NCI-H524 (cell line): Measurements from ENCODE around the gene KCNQ4.

Experiments
- DNase-seq, 2 experiments: peaks; one replicate each; lab custom pipeline; 2025; lab: John Stamatoyannopoulos, UW

Gene KCNQ4

DNA sequence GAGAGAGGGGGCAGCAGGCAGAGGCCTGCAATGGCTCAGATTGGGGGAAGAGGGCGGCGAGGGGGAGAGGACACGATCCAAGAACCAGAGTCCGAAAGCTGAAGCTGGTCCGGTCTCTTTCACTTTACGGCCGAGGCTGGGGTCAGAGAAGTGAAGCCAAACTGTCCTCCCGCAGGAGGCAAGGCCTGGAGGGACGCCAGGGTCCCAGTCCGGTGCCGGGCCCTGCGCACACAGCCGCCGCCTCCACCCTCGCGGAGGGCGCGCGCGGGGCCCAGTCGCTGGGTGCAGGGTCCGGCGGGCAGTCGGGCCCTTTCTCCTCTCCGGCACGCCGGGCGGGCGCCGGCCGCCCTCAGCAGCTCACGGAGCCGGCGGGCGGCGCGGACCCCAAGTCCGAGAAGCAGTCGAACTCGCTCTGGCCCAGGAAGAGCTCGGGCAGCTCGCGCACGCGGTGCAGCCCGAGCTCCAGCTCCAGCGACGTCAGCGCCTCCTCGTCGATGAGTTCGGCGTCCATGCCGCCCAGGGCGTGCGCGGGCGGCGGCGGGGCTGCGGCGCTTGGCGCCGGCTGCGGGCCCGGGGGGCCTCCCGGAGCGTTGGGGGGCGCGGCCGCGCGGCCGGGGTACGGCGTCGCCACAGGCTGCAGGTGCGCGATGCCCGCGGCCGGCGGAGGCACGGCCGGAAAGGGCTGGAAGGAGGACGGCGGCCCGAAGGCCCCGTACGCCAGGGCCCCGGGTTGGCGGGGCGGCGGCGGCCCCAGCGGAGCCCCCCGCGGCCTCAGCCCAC lies 77.8 kb downstream of the KCNQ4 start:
- peak in 1 of 2 experiments; percentile 15 for DNase-seq

DNA sequence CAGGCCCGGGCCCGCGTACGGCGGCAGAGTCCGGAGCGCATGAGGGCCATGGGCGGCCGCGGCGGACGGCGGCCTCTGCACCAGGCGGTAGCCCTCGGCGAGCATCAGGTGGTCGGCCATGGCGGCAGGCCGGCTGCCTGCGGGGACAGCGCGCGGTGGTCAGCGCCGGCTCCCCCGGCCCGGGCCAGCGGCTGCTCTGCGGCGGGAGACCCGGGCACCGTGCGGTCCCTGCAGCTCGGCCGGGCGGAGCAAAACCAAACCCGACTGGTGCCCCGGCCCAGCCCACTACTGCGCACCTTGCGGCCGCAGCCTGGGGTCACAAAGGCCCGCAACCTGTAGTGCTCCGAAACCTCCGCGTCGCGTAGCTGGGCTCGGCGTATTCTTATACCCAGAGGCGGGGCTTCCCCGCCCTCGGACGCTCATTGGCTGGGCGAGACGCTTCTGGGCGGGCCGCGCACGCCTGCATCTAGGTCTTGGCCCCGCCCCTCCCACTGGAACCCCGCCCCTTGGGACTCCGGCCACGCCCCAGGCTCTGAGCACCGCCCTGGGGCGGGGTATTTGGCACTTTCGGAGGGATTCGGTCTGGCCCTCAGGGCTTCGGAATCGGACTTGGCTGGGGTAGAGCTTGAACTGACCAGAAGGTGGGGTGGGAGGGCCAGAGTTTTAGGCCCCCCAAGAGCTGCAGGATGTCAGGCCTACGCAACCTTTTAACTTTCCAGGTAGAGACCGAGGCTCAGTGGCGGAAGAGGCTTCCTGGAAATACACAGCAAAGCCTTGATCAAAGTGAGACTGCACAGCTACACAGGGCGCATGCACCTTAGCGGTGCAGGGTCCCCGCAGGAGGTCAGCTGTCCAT lies 78.6 kb downstream of the KCNQ4 start, which contains the start of gene CITED4:
CITED4 (minus strand) TSS at position 356 of the 856 bp plus-strand sequence; CDS start at position 120, 236 bp downstream.
- peak; percentile 72 to 92 for DNase-seq

DNA sequence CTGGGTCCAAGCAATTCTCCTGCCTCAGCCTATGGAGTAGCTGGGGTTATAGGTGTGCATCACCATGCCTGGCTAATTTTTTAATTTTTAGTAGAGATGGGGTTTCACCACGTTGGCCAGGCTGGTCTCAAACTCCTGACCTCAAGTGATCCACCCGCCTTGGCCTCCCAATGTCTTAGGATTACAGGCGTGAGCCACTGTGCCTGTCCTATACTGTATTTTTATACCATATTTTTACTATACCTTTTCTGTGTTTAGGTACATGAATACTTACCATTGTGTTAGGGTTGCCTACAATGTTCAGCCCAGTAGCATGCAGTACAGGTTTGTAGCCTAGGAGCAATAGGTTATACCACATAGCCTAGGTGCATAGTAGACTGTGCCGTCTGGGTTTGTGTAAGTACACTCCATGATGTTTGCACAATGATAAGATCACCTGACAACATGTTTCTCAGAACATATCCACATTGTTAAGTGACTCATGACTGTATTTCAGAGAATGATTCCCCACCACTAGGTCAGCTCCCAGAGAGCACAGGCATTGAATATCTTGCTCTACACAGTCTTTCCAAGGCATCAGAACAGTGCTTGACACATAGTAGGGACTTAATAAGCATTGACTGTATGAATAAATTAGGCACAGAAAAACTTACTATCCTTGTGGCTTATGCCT lies 84.6 kb downstream of the KCNQ4 start:
- no peak for DNase-seq

DNA sequence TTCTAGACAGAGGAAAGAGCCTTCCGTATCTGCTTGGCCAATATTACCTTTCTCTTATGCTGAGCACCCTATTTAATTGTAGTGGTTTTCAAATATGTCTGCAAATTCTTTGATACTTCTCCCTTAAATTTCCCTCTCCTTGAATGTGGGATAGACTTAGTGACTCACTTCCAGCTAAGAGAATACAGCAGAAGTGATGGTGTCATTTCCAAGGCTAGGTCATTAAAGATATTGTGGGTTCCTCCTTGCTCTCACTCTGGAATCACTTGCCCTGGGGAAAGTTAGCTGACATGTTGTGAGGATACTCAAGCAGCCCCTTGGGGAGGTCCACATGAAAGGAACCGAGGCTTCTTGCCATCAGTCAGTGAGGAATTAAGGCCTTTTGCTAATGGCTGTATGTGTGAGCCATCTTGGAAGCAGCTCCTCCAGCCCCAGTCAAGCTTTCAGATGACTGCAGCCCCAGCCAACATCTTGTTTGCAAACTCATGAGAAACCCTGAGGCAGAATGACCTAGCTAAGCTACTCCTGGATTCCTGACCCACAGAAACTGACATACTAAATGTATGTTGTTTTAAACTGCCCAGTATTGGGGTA lies 86.6 kb downstream of the KCNQ4 start:
- no peak for DNase-seq

DNA sequence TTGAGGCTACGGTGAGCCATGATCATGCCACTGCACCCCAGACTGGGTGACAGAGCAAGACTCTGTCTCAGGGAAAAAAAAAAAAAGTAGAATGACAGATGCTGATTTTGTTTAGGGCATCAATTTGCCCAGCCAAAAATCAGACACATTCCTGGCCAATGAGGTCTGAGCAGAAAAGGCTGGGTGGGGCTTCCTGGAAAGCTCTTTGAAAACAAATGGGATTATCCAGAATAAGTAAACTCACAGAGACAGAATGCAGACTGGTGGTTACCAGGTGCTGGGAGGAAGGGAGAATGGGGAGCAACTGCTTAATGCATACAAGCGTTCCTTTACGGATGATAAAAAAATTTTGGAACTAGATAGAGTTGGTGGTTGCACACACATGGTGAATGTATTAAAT lies 88.7 kb downstream of the KCNQ4 start:
- peak in 1 of 2 experiments; percentile 37 for DNase-seq

DNA sequence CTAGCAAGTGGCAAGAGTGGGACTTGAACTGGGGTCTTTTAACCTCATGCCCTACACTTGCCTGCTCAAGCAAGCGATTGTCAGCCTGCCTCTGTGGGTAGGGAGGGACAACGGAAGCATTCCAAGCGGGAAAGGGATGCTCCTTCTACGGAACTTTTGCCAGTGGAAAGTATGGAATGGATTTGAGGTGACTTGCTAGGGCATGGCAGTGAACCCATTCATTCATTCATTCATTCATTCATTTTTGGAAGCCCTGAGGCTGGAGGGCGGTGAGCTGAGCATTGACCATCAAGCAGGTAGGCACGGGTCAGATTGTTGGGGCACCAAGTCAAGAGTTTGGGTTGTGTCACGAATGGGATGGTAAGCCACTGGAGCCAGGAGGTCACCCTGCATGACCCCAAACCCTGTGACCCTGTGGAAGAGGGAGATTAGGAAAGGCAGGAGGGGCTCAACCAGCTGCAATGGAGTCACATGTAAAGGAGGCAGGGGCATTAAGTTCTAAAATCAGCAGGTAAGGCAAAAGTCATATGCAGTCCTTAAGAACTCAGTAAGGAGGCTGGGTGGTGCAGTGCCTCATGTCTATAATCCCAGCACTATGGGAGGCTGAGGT lies 90.4 kb downstream of the KCNQ4 start:
- no peak for DNase-seq

DNA sequence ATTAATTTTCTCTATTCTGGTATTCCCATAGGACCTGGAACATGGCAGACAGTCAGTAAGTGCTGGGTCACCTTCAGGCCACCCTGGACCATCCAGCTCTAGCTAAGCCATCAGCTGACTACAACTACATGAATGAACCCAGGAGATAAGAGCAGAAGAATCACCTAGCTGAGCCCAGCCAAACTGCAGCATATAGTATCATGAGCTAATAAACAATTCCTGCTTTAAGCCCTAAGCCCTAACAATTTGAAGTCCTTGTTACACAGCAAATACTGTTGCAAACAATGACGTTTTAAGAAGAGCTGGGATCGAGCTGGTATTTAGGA lies 92.8 kb downstream of the KCNQ4 start:
- DNase-seq = no peak

DNA sequence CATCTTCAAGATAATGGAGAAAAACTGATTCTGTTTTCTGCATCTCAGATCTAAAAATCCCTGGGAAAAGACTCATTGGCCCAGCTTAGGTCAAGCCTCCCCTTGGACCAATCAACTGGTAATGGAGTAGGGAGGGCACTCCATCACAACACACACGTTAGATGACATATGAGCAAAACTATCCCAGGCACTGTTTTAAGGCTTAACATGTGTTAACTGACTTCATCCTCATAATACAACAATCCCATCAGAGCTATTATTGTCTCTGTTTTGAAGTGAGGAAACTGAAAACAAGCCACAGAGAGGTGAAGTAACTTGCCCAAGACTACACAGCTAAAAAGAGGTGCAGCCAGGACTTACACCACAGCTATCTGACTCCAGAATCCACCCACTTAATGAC lies 93.3 kb downstream of the KCNQ4 start:
- DNase-seq = no peak

DNA sequence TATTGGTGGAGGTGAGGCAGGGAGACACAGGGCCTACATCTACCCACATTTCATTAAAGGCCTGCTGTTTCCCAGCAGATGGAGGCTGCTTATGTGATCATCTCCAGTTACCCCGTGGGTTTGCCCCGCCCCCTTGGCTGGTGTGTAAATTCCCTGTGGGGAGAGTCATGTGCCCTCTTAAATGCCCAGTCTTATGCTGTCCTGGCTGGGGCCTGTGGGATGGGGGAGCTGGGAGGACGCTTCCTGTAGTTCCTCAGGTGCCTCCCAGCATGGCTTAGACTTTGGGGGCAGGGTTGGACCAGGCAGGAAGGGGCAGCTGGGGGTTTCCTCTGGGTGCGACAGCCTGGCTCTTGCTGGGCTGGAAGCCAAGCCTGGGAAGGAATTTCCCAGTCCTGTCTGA lies 94.1 kb downstream of the KCNQ4 start:
- peak; percentile 81 to 95 for DNase-seq

DNA sequence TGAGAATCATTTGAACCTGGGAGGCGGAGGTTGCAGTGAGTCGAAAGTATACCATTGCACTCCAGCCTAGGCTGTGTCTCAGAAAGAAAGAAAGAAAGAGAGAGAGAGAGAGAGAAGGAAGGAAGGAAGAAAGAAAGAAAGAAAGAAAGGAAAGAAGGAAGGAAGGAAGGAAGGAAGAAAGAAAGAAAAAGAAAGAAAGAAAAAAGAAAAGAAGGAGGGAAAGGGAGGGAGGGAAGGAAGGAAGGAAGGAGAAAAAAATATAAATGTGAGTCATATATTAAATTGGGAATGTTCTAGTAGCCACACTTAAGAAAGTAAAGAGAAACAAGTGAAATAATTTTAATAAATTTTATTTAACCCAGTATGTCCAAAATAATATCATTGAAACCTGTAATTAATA lies 95.3 kb downstream of the KCNQ4 start:
- DNase-seq = no peak

DNA sequence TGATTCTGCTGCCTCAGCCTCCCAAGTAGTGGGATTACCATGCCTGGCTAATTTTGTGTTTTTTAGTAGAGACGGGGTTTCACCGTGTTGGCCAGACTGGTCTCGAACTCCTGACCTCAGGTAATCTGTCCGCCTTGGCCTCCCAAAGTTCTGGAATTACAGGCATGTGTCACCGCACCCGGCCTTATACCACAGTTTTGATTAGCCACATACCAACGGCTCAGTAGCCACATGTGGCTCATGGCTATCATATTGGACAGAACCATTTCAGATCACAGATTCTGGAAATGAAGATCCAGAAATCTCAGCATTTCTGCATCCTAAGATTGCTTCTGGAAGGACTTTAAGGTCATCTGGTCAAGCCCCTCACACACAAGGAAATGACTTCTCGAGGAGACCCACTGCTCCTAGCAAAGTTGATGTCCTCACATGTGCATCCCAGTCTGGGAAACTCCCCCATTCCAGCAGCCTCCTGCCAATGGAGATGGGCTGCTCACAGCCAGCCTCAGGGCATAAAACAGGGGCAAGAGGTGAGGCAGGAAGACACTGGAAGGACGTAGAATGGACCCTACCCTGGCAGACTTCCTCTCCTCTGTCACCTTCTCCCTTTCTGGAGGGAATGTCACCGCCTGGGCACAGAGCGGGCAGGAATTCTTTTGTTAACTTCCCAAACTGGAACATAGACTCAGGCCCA lies 96.0 kb downstream of the KCNQ4 start:
- DNase-seq = no peak

DNA sequence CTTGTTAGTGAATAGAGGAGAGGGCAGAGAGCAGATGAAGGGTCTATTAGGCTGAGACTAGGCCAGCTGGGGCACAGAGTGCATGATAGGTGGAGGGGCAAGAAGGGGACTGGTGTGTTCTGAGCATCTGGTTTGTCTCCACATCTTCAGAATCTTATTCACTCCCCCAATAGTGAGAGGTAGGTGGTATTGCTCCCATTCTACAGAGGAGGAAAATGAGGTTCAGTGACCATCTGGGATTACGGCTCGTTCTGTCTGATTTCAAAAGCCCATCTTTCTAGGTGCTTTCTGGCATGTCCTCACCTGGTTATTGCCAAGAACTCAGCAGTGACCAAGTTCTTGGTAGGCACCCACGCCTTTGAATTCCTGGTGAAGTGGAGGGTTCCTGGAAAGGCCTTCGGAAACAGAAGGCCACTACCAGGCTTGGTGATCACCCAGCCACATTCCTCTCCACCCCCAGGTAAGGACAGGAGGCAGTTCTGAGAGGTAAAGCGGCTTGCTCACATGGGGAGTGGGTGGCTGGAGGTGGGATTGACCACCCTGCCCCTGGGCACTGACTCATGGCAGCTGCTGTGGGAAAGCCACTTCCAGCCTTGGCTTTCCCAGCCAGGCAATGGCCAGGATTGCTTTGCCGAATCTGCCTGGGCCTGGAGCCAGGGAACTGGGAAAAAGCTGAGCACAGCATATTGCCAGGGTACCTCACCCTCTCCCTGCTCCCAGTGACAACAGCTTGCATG lies 97.4 kb downstream of the KCNQ4 start:
- no peak for DNase-seq

DNA sequence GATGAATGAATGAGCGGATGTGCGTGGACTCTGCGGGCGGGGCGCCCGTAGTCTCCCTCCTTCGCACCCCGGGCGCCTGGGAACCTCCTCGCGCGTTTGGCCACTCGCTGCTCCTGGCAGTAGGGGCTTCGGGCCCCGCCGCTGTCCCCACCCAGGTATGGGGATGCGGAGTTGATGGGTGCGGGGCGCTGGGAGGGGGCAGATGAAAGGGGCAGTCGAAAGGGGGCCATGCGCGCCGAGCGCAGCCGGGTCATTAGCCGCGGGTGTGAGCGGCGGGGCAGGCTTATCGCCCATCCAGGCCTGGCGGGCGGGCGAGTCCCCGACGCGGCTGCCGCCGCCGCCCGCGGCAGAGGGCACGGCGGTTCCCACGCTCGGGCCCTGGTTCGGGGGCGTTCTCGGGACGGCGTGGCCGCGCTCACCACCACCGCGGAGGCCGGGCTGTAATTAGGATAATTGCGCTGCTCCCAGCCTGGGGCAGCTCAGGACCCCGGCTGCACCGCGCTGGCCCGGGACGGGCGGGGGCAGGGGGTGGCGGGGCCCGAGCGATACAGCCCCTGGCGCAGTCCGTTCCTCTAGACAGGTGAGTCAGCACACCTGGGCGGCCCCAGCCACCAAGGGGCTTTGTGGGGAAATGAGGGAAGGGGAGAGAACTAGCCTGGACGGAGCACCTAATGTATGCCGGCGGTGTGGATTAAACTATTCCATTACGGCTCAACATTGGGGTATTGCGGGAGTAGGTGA lies 100.6 kb downstream of the KCNQ4 start:
- no peak for DNase-seq

DNA sequence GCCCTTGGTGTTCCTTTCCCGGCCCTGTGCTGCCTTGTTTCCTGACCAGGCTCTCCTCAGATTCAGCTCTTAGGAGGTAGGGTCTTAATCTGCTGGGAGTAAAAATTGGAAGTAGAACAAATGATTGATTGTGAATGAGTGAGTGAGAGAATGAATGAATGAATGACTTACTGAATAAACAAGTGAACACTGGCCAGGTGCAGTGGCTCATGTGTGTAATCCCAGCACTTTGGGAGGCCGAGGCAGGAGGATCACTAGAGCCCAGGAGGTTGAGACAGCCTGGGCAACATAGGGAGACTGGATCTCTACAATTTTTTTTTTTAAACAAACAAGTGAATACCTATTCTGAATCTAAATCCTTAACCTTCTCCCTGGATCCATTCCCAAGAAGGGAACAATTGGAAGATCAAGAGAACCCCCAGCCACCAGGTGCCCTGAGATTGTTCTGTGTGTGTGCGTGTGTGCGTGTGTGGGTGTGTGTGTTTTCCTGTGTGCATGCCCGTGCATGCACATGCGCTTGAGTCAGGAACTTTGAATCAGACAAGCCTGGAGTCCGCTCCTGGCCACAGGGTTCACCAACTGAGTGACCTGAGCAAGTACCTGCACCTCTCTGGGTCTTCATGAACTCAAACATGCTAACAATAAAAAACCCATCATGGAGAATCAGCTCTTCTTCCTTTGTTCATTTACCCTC lies 102.9 kb downstream of the KCNQ4 start:
- no peak for DNase-seq

DNA sequence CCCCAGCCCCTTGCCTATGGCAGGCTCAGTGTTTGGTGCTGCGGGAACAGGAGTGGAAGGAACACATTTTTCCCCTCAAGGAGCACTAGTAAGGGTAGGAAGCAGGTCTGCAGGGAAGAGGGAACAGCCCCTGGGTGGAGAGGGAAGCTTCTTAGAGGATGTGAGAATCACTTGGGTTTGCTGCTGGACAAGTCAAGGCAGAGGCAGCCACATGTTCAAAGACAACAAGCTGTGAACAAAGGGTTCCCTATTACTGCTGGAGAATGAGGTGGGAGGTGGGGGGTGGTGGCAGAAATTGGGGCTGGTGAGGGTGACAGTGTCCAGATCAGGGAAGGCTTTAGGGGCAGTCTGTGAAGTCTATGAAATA lies 103.4 kb downstream of the KCNQ4 start:
- DNase-seq = no peak

DNA sequence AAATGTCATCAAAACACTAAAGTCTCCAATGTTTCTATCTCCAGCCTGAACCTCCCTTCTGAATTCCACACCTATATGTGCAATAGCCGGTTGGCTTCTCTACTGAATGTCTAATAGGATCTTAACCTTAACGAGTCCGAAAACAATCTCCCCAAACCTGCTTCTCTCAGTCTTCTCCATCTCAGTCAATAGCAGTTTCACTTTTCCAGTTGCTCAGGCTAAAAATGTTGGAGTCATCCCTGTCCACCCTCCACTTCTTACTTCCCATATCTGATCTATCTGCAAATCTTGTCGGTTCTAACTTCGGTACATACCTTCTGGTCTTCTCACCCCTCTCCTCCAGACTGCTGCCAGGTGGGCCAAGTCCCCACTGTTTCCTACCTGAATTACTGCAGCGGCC lies 104.1 kb downstream of the KCNQ4 start:
- DNase-seq = no peak
